Stromal cell of bone marrow (primary cell): ENCODE results near the gene SLC34A2.

ENCODE experiments used
- DNase-seq: peaks from one replicate; pipeline ENCODE4 v3.0.0-alpha.2; 2012; ENCODE audit warnings: low read depth

Gene SLC34A2

GRCh38 chr4:25727711-25728493 lies 72.3 kb downstream of the SLC34A2 start:
- DNase-seq = no peak
